ENCODE data around the gene TACC2.

TACC2 gene

GRCh38 chr10:122112021-122112616, 123.2 kb downstream of the TACC2 start:
- no peak for DNase-seq
- Histone ChIP-seq H3K4me1 (no peaks in the 10 kb centered on the region), H3K9me3 (no peaks in the 10 kb centered on the region), H3K27me3 (no peaks in the 10 kb centered on the region), H3K4me3 (ENCODE audit: low read depth, low read length) (peak overlapping the region; percentile 77), H3K36me3 (no peaks in the 10 kb centered on the region)
- TF ChIP-seq, protein P1, sequence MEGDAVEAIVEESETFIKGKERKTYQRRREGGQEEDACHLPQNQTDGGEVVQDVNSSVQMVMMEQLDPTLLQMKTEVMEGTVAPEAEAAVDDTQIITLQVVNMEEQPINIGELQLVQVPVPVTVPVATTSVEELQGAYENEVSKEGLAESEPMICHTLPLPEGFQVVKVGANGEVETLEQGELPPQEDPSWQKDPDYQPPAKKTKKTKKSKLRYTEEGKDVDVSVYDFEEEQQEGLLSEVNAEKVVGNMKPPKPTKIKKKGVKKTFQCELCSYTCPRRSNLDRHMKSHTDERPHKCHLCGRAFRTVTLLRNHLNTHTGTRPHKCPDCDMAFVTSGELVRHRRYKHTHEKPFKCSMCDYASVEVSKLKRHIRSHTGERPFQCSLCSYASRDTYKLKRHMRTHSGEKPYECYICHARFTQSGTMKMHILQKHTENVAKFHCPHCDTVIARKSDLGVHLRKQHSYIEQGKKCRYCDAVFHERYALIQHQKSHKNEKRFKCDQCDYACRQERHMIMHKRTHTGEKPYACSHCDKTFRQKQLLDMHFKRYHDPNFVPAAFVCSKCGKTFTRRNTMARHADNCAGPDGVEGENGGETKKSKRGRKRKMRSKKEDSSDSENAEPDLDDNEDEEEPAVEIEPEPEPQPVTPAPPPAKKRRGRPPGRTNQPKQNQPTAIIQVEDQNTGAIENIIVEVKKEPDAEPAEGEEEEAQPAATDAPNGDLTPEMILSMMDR (IDR thresholded peaks at IDR 0.05; ENCODE audit: low read depth, low read length) = no peak

DNA sequence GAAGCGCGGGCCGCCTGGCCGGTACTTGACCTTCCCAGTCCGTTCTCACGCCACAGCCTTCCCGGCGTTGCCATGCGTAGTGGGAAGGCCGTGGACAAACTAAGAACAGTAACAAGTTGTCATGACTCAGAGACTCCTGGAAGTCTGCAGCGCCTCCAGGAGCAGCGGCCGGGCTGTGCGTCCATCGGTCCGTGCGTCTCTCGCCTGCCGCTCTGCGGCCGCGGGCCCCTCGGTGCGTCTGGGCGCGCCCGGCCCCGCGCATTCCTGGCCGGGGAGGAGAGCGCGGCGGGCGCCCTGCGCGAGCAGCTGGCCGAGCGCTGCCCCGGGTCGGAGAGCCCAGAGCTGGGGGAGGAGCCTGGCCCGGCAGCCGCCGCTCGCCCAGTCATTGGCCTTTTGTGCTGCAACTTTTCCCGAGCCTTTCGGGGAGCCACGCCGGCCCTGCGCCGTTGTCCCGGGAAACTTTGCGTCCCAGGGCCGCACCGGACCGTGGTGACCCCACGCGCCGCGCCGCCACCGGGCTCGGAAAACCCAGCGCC, 123.7 kb downstream of the TACC2 start:
- TF ChIP-seq, protein P1 (IDR thresholded peaks at IDR 0.05; ENCODE audit: low read depth, low read length) = 0 out of 2 replicates have a peak, but pooled peaks have one; percentile 18
- no peaks in the 10 kb centered on the region for H3K27me3 ChIP-seq
- DNase-seq = peak; percentile 84
- peak overlapping the region; percentile 77 for H3K4me3 ChIP-seq (ENCODE audit: low read depth, low read length)
- no peaks in the 10 kb centered on the region for H3K4me1 ChIP-seq
- H3K36me3 ChIP-seq = no peaks in the 10 kb centered on the region
- no peaks in the 10 kb centered on the region for H3K9me3 ChIP-seq

GRCh38 chr10:122113161-122113944, 124.4 kb downstream of the TACC2 start:
- TF ChIP-seq, protein P1 (IDR thresholded peaks at IDR 0.05; ENCODE audit: low read depth, low read length) = peak; percentile 59
- Histone ChIP-seq H3K36me3 (no peaks in the 10 kb centered on the region), H3K4me3 (ENCODE audit: low read depth, low read length) (peak overlapping the region; percentile 77), H3K9me3 (no peaks in the 10 kb centered on the region), H3K4me1 (no peaks in the 10 kb centered on the region), H3K27me3 (no peaks in the 10 kb centered on the region)
- DNase-seq = peak; percentile 80

DNA sequence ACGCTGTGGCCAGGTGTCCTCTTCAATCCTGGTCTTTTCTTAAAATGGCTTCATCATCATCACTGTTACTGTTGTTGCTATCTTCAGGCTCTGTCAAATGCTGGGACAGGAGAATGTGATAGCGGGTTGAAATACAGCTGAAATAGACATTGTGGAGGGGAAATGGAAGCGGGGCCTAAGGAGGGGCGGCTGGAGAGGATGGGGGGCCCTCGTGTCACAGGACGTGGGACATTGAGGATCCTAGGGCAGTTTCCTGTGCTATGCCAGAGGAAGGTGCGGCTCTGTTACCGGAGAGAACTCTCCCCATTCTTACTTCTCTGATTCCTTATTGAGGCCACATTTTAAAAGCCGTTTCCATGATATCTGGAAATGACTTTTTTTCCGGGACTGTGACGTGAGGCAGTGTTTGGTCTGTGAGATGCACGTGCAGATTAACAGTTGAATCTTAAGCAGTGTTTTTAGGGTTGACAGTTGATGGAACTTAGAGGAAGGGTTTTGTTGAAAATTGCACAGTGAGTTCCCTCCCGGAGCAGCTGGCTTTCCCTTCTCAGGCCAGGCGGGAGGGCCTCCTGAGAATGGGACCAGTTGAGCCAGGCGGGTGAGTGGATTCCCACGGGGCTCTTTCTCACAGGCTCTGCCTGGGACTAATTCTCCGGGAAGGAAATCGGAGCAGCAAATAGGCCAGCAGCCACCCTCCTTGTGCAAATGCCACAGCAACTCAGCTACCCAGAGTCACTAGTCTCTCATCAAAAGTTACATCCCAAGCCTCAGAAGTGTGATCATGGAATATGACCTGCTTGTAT, 125.2 kb downstream of the TACC2 start:
- H3K4me3 ChIP-seq (ENCODE audit: low read depth, low read length) = peak overlapping the region; percentile 77
- peak; percentile 27 for DNase-seq
- no peaks in the 10 kb centered on the region for H3K4me1 ChIP-seq
- no peaks in the 10 kb centered on the region for H3K27me3 ChIP-seq
- TF ChIP-seq, protein P1 (IDR thresholded peaks at IDR 0.05; ENCODE audit: low read depth, low read length) = no peak
- no peaks in the 10 kb centered on the region for H3K36me3 ChIP-seq
- no peaks in the 10 kb centered on the region for H3K9me3 ChIP-seq

- Histone ChIP-seq H3K36me3 (no peaks in the 10 kb centered on the region), H3K4me1 (no peaks in the 10 kb centered on the region), H3K4me3 (ENCODE audit: low read depth, low read length) (no peak overlapping the region), H3K27me3 (no peaks in the 10 kb centered on the region), H3K9me3 (no peaks in the 10 kb centered on the region)
- TF ChIP-seq, protein P1 (IDR thresholded peaks at IDR 0.05; ENCODE audit: low read depth, low read length) = no peak
- no peak for DNase-seq
These were observed 126.9 kb downstream of the TACC2 start for GRCh38 chr10:122115874-122116273.

All from BE2C (cell line).